MM.1S (cell line): ENCODE data around the gene PROC.
A peak's percentile ranks its signal among the peaks of the same experiment; 100 is the strongest.

Experiments used
- DNase-seq: peaks from one replicate; pipeline ENCODE4 v3.0.0-alpha.2; 2015
- H2AFZ ChIP-seq: fragments of 300-600 bp; sonication (generic); 2 replicates; pipeline ENCODE4 v1.6.0; 2016; ENCODE audit warnings: antibody characterized with exemption, low read length
- H3F3A ChIP-seq: fragments of 300-600 bp; sonication (generic); 2 replicates; pipeline ENCODE4 v1.6.1; 2016; ENCODE audit warnings: mild to moderate bottlenecking, antibody characterized with exemption, low read length, moderate library complexity, mixed read lengths; ENCODE audit not compliant: insufficient read depth
- H3K27ac ChIP-seq: fragments of 300-600 bp; sonication (generic); 2 replicates; pipeline ENCODE4 v1.5.1; 2016; ENCODE audit warnings: mild to moderate bottlenecking, low read length
- H3K27me3 ChIP-seq: fragments of 300-600 bp; sonication (generic); replicated peaks from 2 replicates; pipeline ENCODE4 v1.6.0; 2016; ENCODE audit warnings: low read length; ENCODE audit not compliant: insufficient read depth
- H3K36me3 ChIP-seq: fragments of 300-600 bp; sonication (generic); replicated peaks from 2 replicates; pipeline ENCODE4 v1.6.1; 2016; ENCODE audit warnings: mild to moderate bottlenecking, low read length, mixed read lengths; ENCODE audit not compliant: insufficient read depth
- H3K4me1 ChIP-seq: fragments of 300-600 bp; sonication (generic); 2 replicates; pipeline ENCODE4 v1.6.1; 2016; ENCODE audit warnings: low read length, mixed read lengths
- H3K4me2 ChIP-seq: fragments of 300-600 bp; sonication (generic); 2 replicates; pipeline ENCODE4 v1.6.0; 2016; ENCODE audit warnings: low read depth, low read length
- H3K4me3 ChIP-seq: fragments of 300-600 bp; sonication (generic); 2 replicates; pipeline ENCODE4 v1.5.1; 2016; ENCODE audit warnings: low read length, mixed read lengths
- H3K79me2 ChIP-seq: fragments of 300-600 bp; sonication (generic); 2 replicates; pipeline ENCODE4 v1.6.1; 2016; ENCODE audit warnings: mixed run types, low read length, mixed read lengths
- H3K9ac ChIP-seq: fragments of 300-600 bp; sonication (generic); 2 replicates; pipeline ENCODE4 v1.6.1; 2016; ENCODE audit warnings: low read length, mixed read lengths
- H3K9me2 ChIP-seq: fragments of 300-600 bp; sonication (generic); replicated peaks from 2 replicates; pipeline ENCODE4 v1.6.1; 2016; ENCODE audit warnings: mild to moderate bottlenecking, low read length, mixed read lengths; ENCODE audit not compliant: insufficient read depth
- H3K9me3 ChIP-seq: fragments of 300-600 bp; sonication (generic); replicated peaks from 2 replicates; pipeline ENCODE4 v1.6.1; 2016; ENCODE audit warnings: mild to moderate bottlenecking, low read length, mixed read lengths; ENCODE audit not compliant: insufficient read depth
- H4K20me1 ChIP-seq: fragments of 300-600 bp; sonication (generic); 2 replicates; pipeline ENCODE4 v1.6.1; 2016; ENCODE audit warnings: mild to moderate bottlenecking, low read length, moderate library complexity, mixed read lengths; ENCODE audit not compliant: insufficient read depth
- CTCF ChIP-seq: fragments of 300-600 bp; sonication (generic); IDR thresholded peaks from 2 replicates; pipeline ENCODE4 v1.5.1; 2016; ENCODE audit warnings: antibody characterized with exemption, low read length, mixed read lengths
- EZH2 ChIP-seq: fragments of 300-600 bp; sonication (generic); optimal IDR thresholded peaks from 2 replicates; pipeline ENCODE3; 2017; ENCODE audit warnings: low read depth, mild to moderate bottlenecking, antibody characterized with exemption, low read length, mixed read lengths
- EZH2phosphoT487 ChIP-seq: fragments of 300-600 bp; sonication (generic); IDR thresholded peaks from 2 replicates; pipeline ENCODE4 v1.6.1; 2018; ENCODE audit warnings: antibody characterized with exemption, low read length

Gene PROC

DNA sequence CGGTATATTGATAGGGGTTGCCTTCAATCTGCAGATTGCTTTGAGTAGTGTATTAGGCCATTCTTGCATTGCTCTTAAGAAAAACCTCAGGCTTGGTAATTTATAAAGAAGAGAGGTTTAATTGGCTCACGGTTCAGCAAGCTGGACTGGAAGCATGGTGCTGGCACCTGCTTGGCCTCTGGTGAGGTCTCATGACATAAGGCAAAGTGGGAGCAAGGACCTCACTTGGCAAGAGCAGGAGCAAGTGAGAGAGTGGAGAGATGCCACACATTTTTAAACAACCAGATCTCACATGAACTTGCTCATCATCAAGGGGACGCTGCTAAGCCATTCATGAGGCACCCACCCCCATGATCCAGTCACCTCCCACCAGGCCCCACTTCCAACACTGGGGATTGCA, 35.4 kb upstream of the PROC start:
- no peak overlapping the region for H2AFZ ChIP-seq
- TF ChIP-seq EZH2, result no peak
- no peak for TF ChIP-seq CTCF
- H3F3A ChIP-seq, result peaks cover 8% of the 10 kb centered on the region
- 0 out of 2 replicates have a peak, but pooled peaks cover 4% of the 10 kb centered on the region for H4K20me1 ChIP-seq
- H3K9ac ChIP-seq, result no peak overlapping the region
- H3K4me1 ChIP-seq, result peaks cover 11% of the 10 kb centered on the region
- DNase-seq, result no peak
- H3K9me2 ChIP-seq, result no peaks in the 10 kb centered on the region
- H3K27ac ChIP-seq, result no peak overlapping the region
- H3K27me3 ChIP-seq, result no peaks in the 10 kb centered on the region
- no peak overlapping the region for H3K4me2 ChIP-seq
- H3K36me3 ChIP-seq, result no peaks in the 10 kb centered on the region
- peaks cover 90% of the 10 kb centered on the region for H3K79me2 ChIP-seq
- H3K9me3 ChIP-seq, result no peaks in the 10 kb centered on the region
- no peak overlapping the region for H3K4me3 ChIP-seq

- no peaks in the 10 kb centered on the region for H3K27me3 ChIP-seq
- no peak overlapping the region for H3K27ac ChIP-seq
- DNase-seq, result no peak
- H3K4me3 ChIP-seq, result no peak overlapping the region
- H3K9me3 ChIP-seq, result no peaks in the 10 kb centered on the region
- no peak overlapping the region for H3K4me2 ChIP-seq
- H3K4me1 ChIP-seq, result peaks cover 23% of the 10 kb centered on the region
- TF ChIP-seq EZH2phosphoT487 (no peak), CTCF (no peak), EZH2 (no peak)
- H3K36me3 ChIP-seq, result no peaks in the 10 kb centered on the region
- 0 out of 2 replicates have a peak, but pooled peaks cover 4% of the 10 kb centered on the region for H4K20me1 ChIP-seq
- H3K79me2 ChIP-seq, result peaks cover 74% of the 10 kb centered on the region
- no peak overlapping the region for H3K9ac ChIP-seq
- H3K9me2 ChIP-seq, result no peaks in the 10 kb centered on the region
- peaks cover 23% of the 10 kb centered on the region for H3F3A ChIP-seq
- no peak overlapping the region for H2AFZ ChIP-seq
Observed at GRCh38 chr2:127384529-127384928, 33.7 kb upstream of the PROC start.

- peaks cover 56% of the 10 kb centered on the region for H3K79me2 ChIP-seq
- no peak for TF ChIP-seq EZH2
- TF ChIP-seq EZH2phosphoT487, result no peak
- TF ChIP-seq CTCF, result no peak
- peak overlapping the region; percentile 99; the same call in 1 of the 2 replicates for H3K9ac ChIP-seq
- H3K27ac ChIP-seq, result peak overlapping the region; percentile 99; the same call in 1 of the 2 replicates
- DNase-seq, result no peak
- H3K27me3 ChIP-seq, result no peaks in the 10 kb centered on the region
- H3K36me3 ChIP-seq, result no peaks in the 10 kb centered on the region
- no peaks in the 10 kb centered on the region for H3K9me2 ChIP-seq
- H3K9me3 ChIP-seq, result no peaks in the 10 kb centered on the region
- peak overlapping the region; percentile 88 for H3K4me3 ChIP-seq
- no peak overlapping the region for H2AFZ ChIP-seq
- peak overlapping the region; percentile 67 for H3K4me2 ChIP-seq
- H3K4me1 ChIP-seq, result peaks cover 29% of the 10 kb centered on the region
- peaks cover 28% of the 10 kb centered on the region for H3F3A ChIP-seq
- 0 out of 2 replicates have a peak, but pooled peaks cover 4% of the 10 kb centered on the region for H4K20me1 ChIP-seq
Observed at GRCh38 chr2:127386246-127386645, 32.0 kb upstream of the PROC start.
